Right renal cortex interstitium (tissue), 3 donors: ENCODE data around the gene SERPINI1. TPM values are rescaled to one million over a fixed set of nuclear protein-coding genes. Genes with fewer than 3 reads are reported as not detected.

Source experiments
- DNase-seq, 3 donors: peaks; one replicate each; pipeline ENCODE4 v3.0.0-alpha.2; 2013; ENCODE audit warnings: low read depth in 3 of 3, low spot score in 2 of 3
- polyA plus RNA-seq, 3 donors: library from polyadenylated mRNA; unstranded; fragments of 120-200 nt; gene quantifications; one replicate each; pipeline ENCODE4 v1.2.1, GENCODE V29; 2013; ENCODE audit not compliant: insufficient read length in 3 of 3

Gene SERPINI1
- polyA plus RNA-seq, 3 donors: 35.4 to 50.4 (median 42.6) TPM

GRCh38 chr3:167733961-167734497 lies 1.5 kb upstream of the SERPINI1 start:
- DNase-seq: peak in 1 of 3 donors; percentile 6

GRCh38 chr3:167734498-167735232 lies 856 bp upstream of the SERPINI1 start, which contains the start of gene PDCD10:
PDCD10 (minus strand) TSS chr3:167734892; CDS start chr3:167720157, 14,735 bp downstream.
- DNase-seq: peak; percentile 92 to 95 (median 93)

- DNase-seq: no peak
Measured at GRCh38 chr3:167736264-167736787, 805 bp downstream of the SERPINI1 start.

GRCh38 chr3:167736997-167737396 lies 1.5 kb downstream of the SERPINI1 start:
- no peak for DNase-seq

- no peak for DNase-seq
Measured at GRCh38 chr3:167738037-167738436, 2.5 kb downstream of the SERPINI1 start.

GRCh38 chr3:167739190-167739810 lies 3.8 kb downstream of the SERPINI1 start:
- no peak for DNase-seq

- DNase-seq: peak in 1 of 3 donors; percentile 8
Measured at GRCh38 chr3:167740961-167741587, 5.6 kb downstream of the SERPINI1 start.

GRCh38 chr3:167742338-167742737 lies 6.8 kb downstream of the SERPINI1 start:
- DNase-seq: no peak

GRCh38 chr3:167743799-167744198 lies 8.3 kb downstream of the SERPINI1 start:
- no peak for DNase-seq

GRCh38 chr3:167749209-167749608 lies 13.7 kb downstream of the SERPINI1 start:
- no peak for DNase-seq

GRCh38 chr3:167749728-167750127 lies 14.2 kb downstream of the SERPINI1 start:
- no peak for DNase-seq

- no peak for DNase-seq
Measured at GRCh38 chr3:167750272-167750971, 14.9 kb downstream of the SERPINI1 start.

GRCh38 chr3:167754049-167754448 lies 18.5 kb downstream of the SERPINI1 start:
- DNase-seq: no peak

GRCh38 chr3:167761302-167761701 lies 25.8 kb downstream of the SERPINI1 start:
- no peak for DNase-seq

GRCh38 chr3:167762296-167762695 lies 26.8 kb downstream of the SERPINI1 start:
- no peak for DNase-seq

GRCh38 chr3:167772992-167773391 lies 37.5 kb downstream of the SERPINI1 start:
- no peak for DNase-seq

GRCh38 chr3:167773584-167773983 lies 38.1 kb downstream of the SERPINI1 start:
- DNase-seq: no peak

- no peak for DNase-seq
Measured at GRCh38 chr3:167776066-167776685, 40.7 kb downstream of the SERPINI1 start.

GRCh38 chr3:167777356-167777755 lies 41.8 kb downstream of the SERPINI1 start:
- no peak for DNase-seq
